ENCODE measurements around the gene RBM14. TPM values are rescaled to one million over a fixed set of nuclear protein-coding genes. Genes with fewer than 3 reads are reported as not detected.
A peak's percentile ranks its signal among the peaks of the same experiment; 100 is the strongest.

RBM14 gene, protein sequence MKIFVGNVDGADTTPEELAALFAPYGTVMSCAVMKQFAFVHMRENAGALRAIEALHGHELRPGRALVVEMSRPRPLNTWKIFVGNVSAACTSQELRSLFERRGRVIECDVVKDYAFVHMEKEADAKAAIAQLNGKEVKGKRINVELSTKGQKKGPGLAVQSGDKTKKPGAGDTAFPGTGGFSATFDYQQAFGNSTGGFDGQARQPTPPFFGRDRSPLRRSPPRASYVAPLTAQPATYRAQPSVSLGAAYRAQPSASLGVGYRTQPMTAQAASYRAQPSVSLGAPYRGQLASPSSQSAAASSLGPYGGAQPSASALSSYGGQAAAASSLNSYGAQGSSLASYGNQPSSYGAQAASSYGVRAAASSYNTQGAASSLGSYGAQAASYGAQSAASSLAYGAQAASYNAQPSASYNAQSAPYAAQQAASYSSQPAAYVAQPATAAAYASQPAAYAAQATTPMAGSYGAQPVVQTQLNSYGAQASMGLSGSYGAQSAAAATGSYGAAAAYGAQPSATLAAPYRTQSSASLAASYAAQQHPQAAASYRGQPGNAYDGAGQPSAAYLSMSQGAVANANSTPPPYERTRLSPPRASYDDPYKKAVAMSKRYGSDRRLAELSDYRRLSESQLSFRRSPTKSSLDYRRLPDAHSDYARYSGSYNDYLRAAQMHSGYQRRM
- total RNA-seq, result 7.4 and 10.9 TPM in 2 replicates

DNA sequence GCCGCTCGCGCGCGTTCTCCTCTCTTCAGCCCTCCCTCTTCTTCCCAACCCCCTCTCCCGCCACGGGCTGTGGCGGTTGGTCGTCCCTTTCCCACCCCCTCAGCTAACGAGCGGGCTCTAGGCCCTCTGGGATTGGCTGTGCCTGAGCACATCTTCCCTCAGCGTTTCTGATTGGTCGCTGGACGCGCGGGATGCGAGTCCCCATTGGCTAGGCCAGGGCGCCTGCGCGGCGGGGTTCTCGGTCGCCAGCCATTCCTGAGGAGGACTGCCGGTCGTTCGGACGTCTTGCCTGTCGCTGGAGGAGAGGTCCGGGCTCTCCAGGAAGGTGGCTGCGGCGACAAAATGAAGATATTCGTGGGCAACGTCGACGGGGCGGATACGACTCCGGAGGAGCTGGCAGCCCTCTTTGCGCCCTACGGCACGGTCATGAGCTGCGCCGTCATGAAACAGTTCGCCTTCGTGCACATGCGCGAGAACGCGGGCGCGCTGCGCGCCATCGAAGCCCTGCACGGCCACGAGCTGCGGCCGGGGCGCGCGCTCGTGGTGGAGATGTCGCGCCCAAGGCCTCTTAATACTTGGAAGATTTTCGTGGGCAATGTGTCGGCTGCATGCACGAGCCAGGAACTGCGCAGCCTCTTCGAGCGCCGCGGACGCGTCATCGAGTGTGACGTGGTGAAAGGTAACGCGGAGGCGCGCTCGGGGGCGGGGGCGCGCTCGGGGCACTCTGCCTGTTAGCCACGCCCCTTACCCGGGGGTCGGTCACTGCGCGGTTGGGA, at the start of gene RBM14:
Gene RBM14 (plus strand): TSS at position 252 of the 776 bp plus-strand sequence. CDS start 91 bp downstream, at position 343.
- H3K27me3 ChIP-seq (ENCODE audit: control insufficient read depth, insufficient read depth, low read length), result no peaks in the 10 kb centered on the region
- H3K36me3 ChIP-seq (ENCODE audit: control insufficient read depth, insufficient read depth, low read length), result peaks cover 5% of the 10 kb centered on the region
- H3K4me3 ChIP-seq (ENCODE audit: low read depth, low read length), result peak within 1 kb of the TSS; percentile 78
- FAIRE-seq, result no peak
- DNase-seq (ENCODE audit: low read depth), result peak; percentile 97
- TF ChIP-seq, protein P1, sequence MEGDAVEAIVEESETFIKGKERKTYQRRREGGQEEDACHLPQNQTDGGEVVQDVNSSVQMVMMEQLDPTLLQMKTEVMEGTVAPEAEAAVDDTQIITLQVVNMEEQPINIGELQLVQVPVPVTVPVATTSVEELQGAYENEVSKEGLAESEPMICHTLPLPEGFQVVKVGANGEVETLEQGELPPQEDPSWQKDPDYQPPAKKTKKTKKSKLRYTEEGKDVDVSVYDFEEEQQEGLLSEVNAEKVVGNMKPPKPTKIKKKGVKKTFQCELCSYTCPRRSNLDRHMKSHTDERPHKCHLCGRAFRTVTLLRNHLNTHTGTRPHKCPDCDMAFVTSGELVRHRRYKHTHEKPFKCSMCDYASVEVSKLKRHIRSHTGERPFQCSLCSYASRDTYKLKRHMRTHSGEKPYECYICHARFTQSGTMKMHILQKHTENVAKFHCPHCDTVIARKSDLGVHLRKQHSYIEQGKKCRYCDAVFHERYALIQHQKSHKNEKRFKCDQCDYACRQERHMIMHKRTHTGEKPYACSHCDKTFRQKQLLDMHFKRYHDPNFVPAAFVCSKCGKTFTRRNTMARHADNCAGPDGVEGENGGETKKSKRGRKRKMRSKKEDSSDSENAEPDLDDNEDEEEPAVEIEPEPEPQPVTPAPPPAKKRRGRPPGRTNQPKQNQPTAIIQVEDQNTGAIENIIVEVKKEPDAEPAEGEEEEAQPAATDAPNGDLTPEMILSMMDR (IDR thresholded peaks at IDR 0.05; ENCODE audit: insufficient read depth, low read length, severe bottlenecking), result no peak

DNA sequence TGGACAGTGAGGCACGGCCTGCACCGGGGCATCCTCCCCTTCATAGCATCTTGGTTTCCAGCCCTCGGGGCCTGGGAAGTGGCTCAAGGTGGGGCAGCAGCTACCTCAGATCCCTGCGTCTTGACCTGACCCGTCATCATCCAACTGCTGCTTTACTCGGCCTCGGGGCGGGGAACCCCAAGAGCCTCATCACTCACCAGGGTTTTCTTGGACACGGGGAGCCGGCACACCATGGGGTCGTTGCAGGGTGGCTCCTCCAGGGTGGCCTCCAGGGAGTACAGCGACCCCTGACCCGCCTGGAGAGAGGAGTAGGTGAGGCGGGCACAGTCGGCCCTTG, 48.7 kb upstream of the RBM14 start:
- TF ChIP-seq, protein P1 (IDR thresholded peaks at IDR 0.05; ENCODE audit: insufficient read depth, low read length, severe bottlenecking), result no peak
- no peak for FAIRE-seq
- Histone ChIP-seq H3K4me3 (ENCODE audit: low read depth, low read length) (no peak overlapping the region), H3K36me3 (ENCODE audit: control insufficient read depth, insufficient read depth, low read length) (no peaks in the 10 kb centered on the region), H3K27me3 (ENCODE audit: control insufficient read depth, insufficient read depth, low read length) (peaks cover 6% of the 10 kb centered on the region)
- no peak for DNase-seq (ENCODE audit: low read depth)

DNA sequence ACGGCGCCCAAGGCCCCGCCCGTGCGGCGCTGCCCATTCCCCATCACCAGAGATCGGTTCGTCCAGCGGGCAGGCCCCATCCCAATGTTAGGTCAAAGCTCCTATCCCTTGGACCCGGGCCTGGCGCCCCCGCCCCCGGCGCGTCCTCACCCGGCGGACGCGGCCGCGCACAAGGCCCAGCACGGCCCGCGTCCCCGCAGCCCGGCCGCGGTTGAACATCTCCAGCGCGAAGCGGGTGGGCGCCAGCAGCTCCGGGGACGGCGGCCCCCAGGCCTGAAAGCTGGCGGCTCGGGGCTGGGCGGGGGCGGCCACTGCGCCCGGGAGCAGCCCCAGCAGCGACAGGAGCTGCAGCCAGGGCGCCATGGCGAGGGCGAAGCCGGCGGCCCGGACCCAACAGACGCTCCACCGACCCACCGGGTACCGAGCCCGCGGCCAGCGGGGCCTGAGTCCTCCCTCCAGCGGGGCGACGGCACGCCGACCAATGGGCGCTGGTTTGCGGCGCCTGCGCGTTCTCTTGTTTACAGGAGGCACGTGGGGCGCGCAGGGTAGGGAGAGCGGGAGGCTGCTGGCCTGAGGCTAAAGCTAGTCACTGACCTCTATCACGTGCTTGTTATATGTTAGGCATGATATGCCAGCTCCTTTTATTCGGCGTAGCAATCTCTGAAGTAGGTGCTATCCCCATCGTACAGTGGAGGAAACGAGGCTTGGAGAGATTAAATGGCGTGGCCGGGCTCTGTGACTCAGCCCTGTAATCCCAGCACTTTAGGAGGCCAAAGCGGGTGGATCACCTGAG, 48.1 kb upstream of the RBM14 start, which contains the start of gene CTSF:
Gene CTSF (minus strand): TSS at position 483 of the 793 bp plus-strand sequence. CDS start 120 bp downstream, at position 363.
- DNase-seq (ENCODE audit: low read depth), result peak; percentile 67
- TF ChIP-seq, protein P1 (IDR thresholded peaks at IDR 0.05; ENCODE audit: insufficient read depth, low read length, severe bottlenecking), result no peak
- FAIRE-seq, result no peak
- H3K4me3 ChIP-seq (ENCODE audit: low read depth, low read length), result peak within 1 kb of the TSS; percentile 41
- no peaks in the 10 kb centered on the region for H3K36me3 ChIP-seq (ENCODE audit: control insufficient read depth, insufficient read depth, low read length)
- peaks cover 6% of the 10 kb centered on the region for H3K27me3 ChIP-seq (ENCODE audit: control insufficient read depth, insufficient read depth, low read length)

DNA sequence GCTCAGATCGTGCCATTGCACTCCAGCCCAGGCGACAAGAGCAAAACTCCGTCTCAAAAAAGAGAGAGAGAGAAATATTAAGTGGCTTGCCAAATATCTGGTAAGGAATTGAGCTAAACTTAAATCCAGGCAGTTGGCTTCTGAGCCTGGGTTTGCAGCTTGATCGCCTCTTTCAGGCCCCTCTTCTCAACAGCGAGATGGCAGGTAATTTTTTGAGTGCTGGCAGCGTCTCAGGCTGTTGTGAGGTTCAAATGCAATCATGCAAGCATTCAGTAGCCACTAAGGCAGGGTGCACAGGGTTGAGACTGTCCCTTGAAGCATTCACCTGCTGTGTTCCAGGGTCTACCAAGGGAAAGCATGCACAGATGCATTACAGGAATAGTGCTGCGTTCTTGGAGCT, 47.4 kb upstream of the RBM14 start:
- TF ChIP-seq, protein P1 (IDR thresholded peaks at IDR 0.05; ENCODE audit: insufficient read depth, low read length, severe bottlenecking), result no peak
- Histone ChIP-seq H3K4me3 (ENCODE audit: low read depth, low read length) (no peak overlapping the region), H3K36me3 (ENCODE audit: control insufficient read depth, insufficient read depth, low read length) (no peaks in the 10 kb centered on the region), H3K27me3 (ENCODE audit: control insufficient read depth, insufficient read depth, low read length) (peaks cover 6% of the 10 kb centered on the region)
- no peak for DNase-seq (ENCODE audit: low read depth)
- FAIRE-seq, result no peak

DNA sequence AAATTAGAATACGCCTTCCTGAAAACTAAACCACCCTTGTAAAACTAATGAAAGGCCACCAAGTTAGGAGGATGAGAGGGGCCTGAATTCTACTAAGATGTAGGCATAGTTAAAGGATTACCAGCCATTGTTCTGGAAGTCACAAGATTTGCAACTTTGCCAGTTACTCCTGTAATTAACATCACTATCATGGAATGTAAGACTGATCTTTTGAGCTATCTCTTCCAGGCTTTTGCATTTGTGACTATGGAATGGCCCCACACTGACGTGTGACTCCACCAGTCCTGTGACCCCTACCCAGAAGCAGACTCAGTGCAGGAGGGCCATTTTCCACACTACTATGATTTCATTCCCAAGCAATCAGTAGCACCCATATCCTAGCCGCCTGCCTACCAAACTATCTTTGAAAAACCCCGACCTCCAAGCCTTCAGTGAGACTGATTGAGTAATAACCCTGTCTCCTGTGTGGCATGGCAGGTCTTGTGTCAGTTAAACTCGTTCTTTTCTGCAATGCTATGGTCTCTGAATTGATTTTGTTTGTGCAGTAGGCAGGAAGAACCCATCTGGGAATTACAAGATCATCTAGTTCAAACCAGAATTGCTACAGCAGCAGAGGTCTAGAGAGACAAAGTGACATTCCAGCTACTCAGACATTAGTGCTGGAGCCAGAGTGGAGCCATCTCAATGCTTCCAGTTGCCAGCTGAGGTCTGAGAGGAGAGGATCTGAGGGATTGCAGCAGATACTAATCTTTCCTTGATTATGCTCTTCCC, 46.2 kb upstream of the RBM14 start:
- H3K27me3 ChIP-seq (ENCODE audit: control insufficient read depth, insufficient read depth, low read length), result peaks cover 6% of the 10 kb centered on the region
- DNase-seq (ENCODE audit: low read depth) (no peak), FAIRE-seq (no peak)
- TF ChIP-seq, protein P1 (IDR thresholded peaks at IDR 0.05; ENCODE audit: insufficient read depth, low read length, severe bottlenecking), result no peak
- H3K4me3 ChIP-seq (ENCODE audit: low read depth, low read length), result no peak overlapping the region
- H3K36me3 ChIP-seq (ENCODE audit: control insufficient read depth, insufficient read depth, low read length), result no peaks in the 10 kb centered on the region
